H9 (cell line): ENCODE data around the gene PRPF19. TPM values are rescaled to one million over a fixed set of nuclear protein-coding genes. Genes with fewer than 3 reads are reported as not detected.

ENCODE experiments used
- DNase-seq: peaks from one replicate; pipeline ENCODE4 v3.0.0-alpha.2; 2017
- H2AFZ ChIP-seq: one replicate; pipeline ENCODE4 v1.6.1; 2013; ENCODE audit warnings: mild to moderate bottlenecking, low read length, control low read depth, moderate library complexity
- H2AK5ac ChIP-seq: 2 replicates; pipeline ENCODE4 v1.6.1; 2013; ENCODE audit warnings: low read length, control low read depth, mixed read lengths; ENCODE audit not compliant: insufficient read length
- H2BK120ac ChIP-seq: one replicate; pipeline ENCODE4 v1.6.1; 2013; ENCODE audit warnings: low read depth, mild to moderate bottlenecking, low read length, control low read depth, inconsistent platforms; ENCODE audit not compliant: poor library complexity, severe bottlenecking
- H2BK12ac ChIP-seq: 2 replicates; pipeline ENCODE4 v1.6.1; 2013; ENCODE audit warnings: low read length, control low read depth, mixed read lengths, low read depth; ENCODE audit not compliant: insufficient read length
- H2BK15ac ChIP-seq: 2 replicates; pipeline ENCODE4 v1.6.1; 2013; ENCODE audit warnings: low read depth, low read length, control low read depth
- H2BK20ac ChIP-seq: one replicate; pipeline ENCODE4 v1.6.1; 2013; ENCODE audit warnings: low read depth, mild to moderate bottlenecking, low read length, control low read depth, inconsistent platforms; ENCODE audit not compliant: poor library complexity, severe bottlenecking
- H2BK5ac ChIP-seq: 2 replicates; pipeline ENCODE4 v1.6.1; 2013; ENCODE audit warnings: low read length, control low read depth, mixed read lengths; ENCODE audit not compliant: insufficient read length
- H3K14ac ChIP-seq: 2 replicates; pipeline ENCODE4 v1.6.1; 2013; ENCODE audit warnings: low read length, control low read depth; ENCODE audit not compliant: insufficient read depth
- H3K18ac ChIP-seq: 2 replicates; pipeline ENCODE4 v1.6.1; 2013; ENCODE audit warnings: low read depth, mild to moderate bottlenecking, mixed read lengths, low read length, control low read depth; ENCODE audit not compliant: insufficient read length
- H3K23ac ChIP-seq: 2 replicates; pipeline ENCODE4 v1.6.1; 2013; ENCODE audit warnings: low read length, control low read depth, mixed read lengths, low read depth; ENCODE audit not compliant: insufficient read length
- H3K23me2 ChIP-seq: 2 replicates; pipeline ENCODE4 v1.6.1; 2013; ENCODE audit warnings: low read depth, mild to moderate bottlenecking, mixed read lengths, low read length, control low read depth; ENCODE audit not compliant: insufficient read length, poor library complexity, severe bottlenecking
- H3K27ac ChIP-seq: 2 replicates; pipeline ENCODE4 v1.5.1; 2013; ENCODE audit warnings: low read length, control low read depth, mixed read lengths, low read depth; ENCODE audit not compliant: insufficient read length
- H3K27me3 ChIP-seq: 2 replicates; pipeline ENCODE4 v1.6.1; 2013; ENCODE audit warnings: low read length, control low read depth, inconsistent platforms; ENCODE audit not compliant: insufficient read depth
- H3K4ac ChIP-seq: 2 replicates; pipeline ENCODE4 v1.6.1; 2013; ENCODE audit warnings: low read depth, mild to moderate bottlenecking, control low read depth, inconsistent platforms, low read length, moderate library complexity
- H3K4me1 ChIP-seq: 2 replicates; pipeline ENCODE4 v1.6.1; 2013; ENCODE audit warnings: low read length, control low read depth, inconsistent platforms; ENCODE audit not compliant: insufficient read depth
- H3K4me2 ChIP-seq: 2 replicates; pipeline ENCODE4 v1.6.1; 2013; ENCODE audit warnings: low read length, control low read depth, mixed read lengths; ENCODE audit not compliant: insufficient read length, insufficient read depth
- H3K56ac ChIP-seq: 2 replicates; pipeline ENCODE4 v1.6.1; 2013; ENCODE audit warnings: low read depth, mild to moderate bottlenecking, mixed read lengths, low read length, control low read depth; ENCODE audit not compliant: insufficient read length
- H3K79me1 ChIP-seq: 2 replicates; pipeline ENCODE4 v1.6.1; 2013; ENCODE audit warnings: low read depth, mild to moderate bottlenecking, moderate library complexity, low read length, control low read depth, inconsistent platforms; ENCODE audit not compliant: insufficient read depth, poor library complexity, severe bottlenecking
- H3K79me2 ChIP-seq: 2 replicates; pipeline ENCODE4 v1.6.1; 2013; ENCODE audit warnings: low read length, control low read depth, inconsistent platforms; ENCODE audit not compliant: insufficient read depth
- H3K9ac ChIP-seq: 2 replicates; pipeline ENCODE4 v1.6.1; 2013; ENCODE audit warnings: low read length, control low read depth, mixed read lengths; ENCODE audit not compliant: insufficient read length; ENCODE audit errors: extremely low read depth
- H3K9me3 ChIP-seq: one replicate; pipeline ENCODE4 v1.6.1; 2013; ENCODE audit warnings: low read depth, low read length, inconsistent platforms; ENCODE audit not compliant: control insufficient read depth
- H3T11ph ChIP-seq: one replicate; pipeline ENCODE4 v1.6.1; 2013; ENCODE audit warnings: mild to moderate bottlenecking, low read length, control low read depth, inconsistent platforms
- H4K20me1 ChIP-seq: one replicate; pipeline ENCODE4 v1.6.1; 2013; ENCODE audit not compliant: control insufficient read depth, insufficient read length, insufficient read depth
- H4K5ac ChIP-seq: 2 replicates; pipeline ENCODE4 v1.6.1; 2013; ENCODE audit warnings: low read depth, mild to moderate bottlenecking, mixed read lengths, low read length, control low read depth; ENCODE audit not compliant: insufficient read length
- H4K8ac ChIP-seq: replicated peaks from 2 replicates; pipeline ENCODE4 v1.6.1; 2013; ENCODE audit warnings: low read length, control low read depth, mixed read lengths, low read depth; ENCODE audit not compliant: insufficient read length
- H4K91ac ChIP-seq: 2 replicates; pipeline ENCODE4 v1.6.1; 2013; ENCODE audit warnings: low read depth, mild to moderate bottlenecking, moderate library complexity, mixed read lengths, low read length, control low read depth; ENCODE audit not compliant: insufficient read length
- H3K27ac Mint-ChIP-seq, 3 experiments: 2 replicates in 2 of 3; 3 replicates in 1 of 3; pipeline ENCODE4 v1.8.0; 2020 to 2021; ENCODE audit warnings: mixed read lengths in 3 of 3, mild to moderate bottlenecking in 1 of 3, moderate library complexity in 1 of 3
- H3K27me3 Mint-ChIP-seq: 2 replicates; pipeline ENCODE4 v1.8.0; 2021; ENCODE audit warnings: low read depth, mild to moderate bottlenecking, moderate library complexity, mixed read lengths
- H3K36me3 Mint-ChIP-seq, 3 experiments: 2 replicates in 2 of 3; 3 replicates in 1 of 3; pipeline ENCODE4 v1.8.0; 2020 to 2021; ENCODE audit warnings: low read depth in 3 of 3, mixed read lengths in 3 of 3; ENCODE audit not compliant: insufficient read depth in 1 of 3
- H3K4me1 Mint-ChIP-seq, 2 experiments: 2 replicates each; pipeline ENCODE4 v1.8.0; 2020; ENCODE audit warnings: mixed read lengths in 2 of 2
- H3K4me3 Mint-ChIP-seq, 2 experiments: 2 replicates in 1 of 2; 3 replicates in 1 of 2; pipeline ENCODE4 v1.8.0; 2020 to 2021; ENCODE audit warnings: mild to moderate bottlenecking in 2 of 2, mixed read lengths in 2 of 2, moderate library complexity in 1 of 2
- H3K9me3 Mint-ChIP-seq, 2 experiments: 2 replicates in 1 of 2; 3 replicates in 1 of 2; pipeline ENCODE4 v1.8.0; 2020; ENCODE audit warnings: mild to moderate bottlenecking in 2 of 2, mixed read lengths in 2 of 2, moderate library complexity in 1 of 2
- WGBS: extraction: QIAGEN DNeasy Blood & Tissue Kit; methylation state at CpG from one replicate; pipeline ENCODE4 v1.1.7; 2013; ENCODE audit warnings: missing lambda C conversion rate, low lambda C conversion rate, mixed read lengths; ENCODE audit not compliant: insufficient read length; ENCODE audit errors: extremely low coverage; 5-methylcytosine and 5-hydroxymethylcytosine counted together
- total RNA-seq: library from RNA; stranded (reverse); gene quantifications from 2 replicates; pipeline ENCODE4 v1.2.1, GENCODE V29; 2021
- TF ChIP-seq, protein P1 (sequence below): fragments of 200-600 bp; sonication (generic); conservative IDR thresholded peaks from 3 replicates; pipeline ENCODE4 v1.8.0; 2021; ENCODE audit warnings: antibody characterized with exemption, mild to moderate bottlenecking

Gene PRPF19
- total RNA-seq, 1 experiment from 2014 or later: 130 TPM

DNA sequence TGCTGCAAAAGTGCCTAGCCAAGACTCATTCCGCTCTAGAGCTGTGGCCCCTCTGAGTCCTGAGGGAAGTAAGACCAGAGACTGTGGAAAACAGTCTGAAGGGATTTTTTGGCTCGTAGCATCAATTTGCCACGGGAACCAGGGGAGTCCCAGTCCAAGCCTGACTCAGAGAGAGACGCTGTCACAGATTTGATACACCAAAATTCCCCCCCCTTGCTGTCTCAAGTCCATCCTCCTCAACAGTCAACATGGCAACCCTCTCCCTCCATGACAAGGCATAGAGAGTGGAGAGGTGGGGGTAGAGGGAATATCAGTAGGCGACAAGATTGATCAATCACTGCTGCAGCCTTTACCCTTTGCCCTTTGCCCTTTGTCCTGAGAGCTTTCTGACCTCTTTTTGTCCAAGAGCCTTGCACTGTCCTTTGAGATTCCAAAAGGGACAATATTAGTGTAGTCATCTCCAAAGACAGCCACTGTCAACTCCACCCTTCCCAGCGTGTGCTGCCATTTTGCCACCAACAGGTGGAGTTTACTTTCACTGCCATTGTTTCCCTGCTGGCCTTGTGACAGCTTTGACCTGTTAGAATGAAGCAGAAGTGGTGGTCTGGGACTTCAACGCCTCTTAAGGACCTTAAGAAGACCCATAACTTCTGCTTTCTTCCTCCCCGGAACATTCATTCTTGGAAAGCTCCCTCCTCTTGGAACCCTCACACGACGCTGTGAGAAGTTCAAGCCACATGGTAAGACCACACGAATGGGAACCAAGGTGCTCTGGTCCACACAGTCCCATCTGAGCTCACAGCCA is 38.3 kb upstream of the PRPF19 start:
- Histone ChIP-seq H4K8ac (no peak overlapping the region), H3K27ac (no peak overlapping the region), H2BK12ac (no peak overlapping the region), H2BK20ac (no peak overlapping the region), H3K4ac (no peak overlapping the region), H3K4me1 (no peaks in the 10 kb centered on the region), H2BK5ac (no peak overlapping the region), H3K9ac (no peak overlapping the region), H3K23ac (no peak overlapping the region), H3K4me2 (no peak overlapping the region), H2AFZ (no peak overlapping the region), H3K9me3 (no peaks in the 10 kb centered on the region), H3K79me2 (no peaks in the 10 kb centered on the region), H2AK5ac (no peak overlapping the region), H4K20me1 (no peaks in the 10 kb centered on the region), H3K56ac (no peak overlapping the region), H4K5ac (no peak overlapping the region), H2BK15ac (no peak overlapping the region), H3K23me2 (no peaks in the 10 kb centered on the region), H3K27me3 (no peaks in the 10 kb centered on the region), H3T11ph (no peak overlapping the region), H3K14ac (no peak overlapping the region), H2BK120ac (no peak overlapping the region), H3K18ac (no peak overlapping the region), H3K79me1 (no peaks in the 10 kb centered on the region), H4K91ac (no peak overlapping the region)
- H3K9me3 Mint-ChIP-seq: no peaks in the 10 kb centered on the region; a peak in 1 of 5 replicates
- H3K4me1 Mint-ChIP-seq: peaks cover 25 to 29% of the 10 kb centered on the region in 2 experiments
- no peak overlapping the region for H3K4me3 Mint-ChIP-seq
- peaks cover 0 to 9% (median 2%) of the 10 kb centered on the region in 3 experiments; a peak in 4 of 7 replicates for H3K36me3 Mint-ChIP-seq
- H3K27me3 Mint-ChIP-seq: peaks cover 15% of the 10 kb centered on the region
- TF ChIP-seq, protein P1, sequence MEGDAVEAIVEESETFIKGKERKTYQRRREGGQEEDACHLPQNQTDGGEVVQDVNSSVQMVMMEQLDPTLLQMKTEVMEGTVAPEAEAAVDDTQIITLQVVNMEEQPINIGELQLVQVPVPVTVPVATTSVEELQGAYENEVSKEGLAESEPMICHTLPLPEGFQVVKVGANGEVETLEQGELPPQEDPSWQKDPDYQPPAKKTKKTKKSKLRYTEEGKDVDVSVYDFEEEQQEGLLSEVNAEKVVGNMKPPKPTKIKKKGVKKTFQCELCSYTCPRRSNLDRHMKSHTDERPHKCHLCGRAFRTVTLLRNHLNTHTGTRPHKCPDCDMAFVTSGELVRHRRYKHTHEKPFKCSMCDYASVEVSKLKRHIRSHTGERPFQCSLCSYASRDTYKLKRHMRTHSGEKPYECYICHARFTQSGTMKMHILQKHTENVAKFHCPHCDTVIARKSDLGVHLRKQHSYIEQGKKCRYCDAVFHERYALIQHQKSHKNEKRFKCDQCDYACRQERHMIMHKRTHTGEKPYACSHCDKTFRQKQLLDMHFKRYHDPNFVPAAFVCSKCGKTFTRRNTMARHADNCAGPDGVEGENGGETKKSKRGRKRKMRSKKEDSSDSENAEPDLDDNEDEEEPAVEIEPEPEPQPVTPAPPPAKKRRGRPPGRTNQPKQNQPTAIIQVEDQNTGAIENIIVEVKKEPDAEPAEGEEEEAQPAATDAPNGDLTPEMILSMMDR: peak; percentile 61
- no CpG with 5 or more reads among the region's 11 CpGs for WGBS
- no peak overlapping the region for H3K27ac Mint-ChIP-seq
- no peak for DNase-seq
